Measurements from ENCODE around the gene GALNTL6.

- no peak for TF ChIP-seq CTCF (optimal IDR thresholded peaks at IDR 0.05 in 1 of 3, IDR thresholded peaks at IDR 0.05 in 1 of 3, conservative IDR thresholded peaks at IDR 0.05 in 1 of 3; ENCODE audit: extremely low read depth in 1 of 3, insufficient read depth in 2 of 3, low read length in 3 of 3)
- no peak for TF ChIP-seq EZH2 (IDR thresholded peaks at IDR 0.05; ENCODE audit: low read length)
Measured at GRCh38 chr4:172497321-172497720, 684.1 kb downstream of the GALNTL6 start.

Measured in keratinocyte (primary cell).